Measurements from ENCODE around the gene NET1.
"Not testable (repeated sequence)": the region's sequence is repeated elsewhere in the genome, so short reads cannot be mapped to it uniquely, and the experiment has no call there.

The NET1 gene

GRCh38 chr10:5461914-5462840 lies 49.8 kb downstream of the NET1 start:
- no peak for DNase-seq (ENCODE audit: low read depth in 2 of 2, low spot score in 1 of 2)

GRCh38 chr10:5462841-5463293 lies 50.5 kb downstream of the NET1 start:
- no peak for DNase-seq (ENCODE audit: low read depth in 2 of 2, low spot score in 1 of 2)

- DNase-seq (ENCODE audit: low read depth in 2 of 2, low spot score in 1 of 2) = no peak
Observed at GRCh38 chr10:5464546-5464945, 52.2 kb downstream of the NET1 start.

- DNase-seq (ENCODE audit: low read depth in 2 of 2, low spot score in 1 of 2) = no peak
Observed at GRCh38 chr10:5465976-5466450, 53.7 kb downstream of the NET1 start.

- no peak for DNase-seq (ENCODE audit: low read depth in 2 of 2, low spot score in 1 of 2)
Observed at GRCh38 chr10:5466451-5467206, 54.3 kb downstream of the NET1 start.

- no peak for DNase-seq (ENCODE audit: low read depth in 2 of 2, low spot score in 1 of 2)
Observed at GRCh38 chr10:5467207-5467535, 54.8 kb downstream of the NET1 start.

GRCh38 chr10:5467634-5468255 lies 55.4 kb downstream of the NET1 start:
- no peak for DNase-seq (ENCODE audit: low read depth in 2 of 2, low spot score in 1 of 2)

- no peak for DNase-seq (ENCODE audit: low read depth in 2 of 2, low spot score in 1 of 2)
Observed at GRCh38 chr10:5468262-5469106, 56.1 kb downstream of the NET1 start.

GRCh38 chr10:5469353-5470061 lies 57.1 kb downstream of the NET1 start:
- DNase-seq (ENCODE audit: low read depth in 2 of 2, low spot score in 1 of 2) = no peak

GRCh38 chr10:5470062-5470751 lies 57.9 kb downstream of the NET1 start:
- no peak for DNase-seq (ENCODE audit: low read depth in 2 of 2, low spot score in 1 of 2)

GRCh38 chr10:5474642-5475041 lies 62.3 kb downstream of the NET1 start:
- DNase-seq (ENCODE audit: low read depth in 2 of 2, low spot score in 1 of 2) = not testable (repeated sequence)

GRCh38 chr10:5475088-5475487 lies 62.7 kb downstream of the NET1 start:
- not testable (repeated sequence) for DNase-seq (ENCODE audit: low read depth in 2 of 2, low spot score in 1 of 2)

GRCh38 chr10:5475974-5476807 lies 63.8 kb downstream of the NET1 start:
- not testable (repeated sequence) for DNase-seq (ENCODE audit: low read depth in 2 of 2, low spot score in 1 of 2)

- DNase-seq (ENCODE audit: low read depth in 2 of 2, low spot score in 1 of 2) = no peak
Observed at GRCh38 chr10:5476918-5477525, 64.7 kb downstream of the NET1 start.

- DNase-seq (ENCODE audit: low read depth in 2 of 2, low spot score in 1 of 2) = no peak
Observed at GRCh38 chr10:5477948-5478693, 65.8 kb downstream of the NET1 start.

- no peak for DNase-seq (ENCODE audit: low read depth in 2 of 2, low spot score in 1 of 2)
Observed at GRCh38 chr10:5478694-5479305, 66.4 kb downstream of the NET1 start.
